Measurements from ENCODE around the gene PRMT7. TPM values are rescaled to one million over a fixed set of nuclear protein-coding genes. Genes with fewer than 3 reads are reported as not detected.
"Not testable (repeated sequence)": the region's sequence is repeated elsewhere in the genome, so short reads cannot be mapped to it uniquely, and the experiment has no call there.

PRMT7 gene
- total RNA-seq, 1 donor from 2014 or later, result 58.9 TPM

- intact Hi-C loops (cut with DNase I), result no loop called here
- DNase-seq (ENCODE audit: low spot score), result no peak
- no peak for ATAC-seq
Observed at GRCh38 chr16:68281368-68282063, 29.3 kb upstream of the PRMT7 start.

- intact Hi-C loops (cut with DNase I), result no loop called here
- ATAC-seq (no peak), DNase-seq (ENCODE audit: low spot score) (no peak)
Observed at GRCh38 chr16:68282064-68282452, 28.8 kb upstream of the PRMT7 start.

- intact Hi-C loops (cut with DNase I), result no loop called here
- ATAC-seq (no peak), DNase-seq (ENCODE audit: low spot score) (no peak)
Observed at GRCh38 chr16:68283346-68283745, 27.5 kb upstream of the PRMT7 start.

- intact Hi-C loops (cut with DNase I), result no loop called here
- ATAC-seq (peak; percentile 90), DNase-seq (ENCODE audit: low spot score) (no peak)
Observed at GRCh38 chr16:68283801-68284598, 26.8 kb upstream of the PRMT7 start.

DNA sequence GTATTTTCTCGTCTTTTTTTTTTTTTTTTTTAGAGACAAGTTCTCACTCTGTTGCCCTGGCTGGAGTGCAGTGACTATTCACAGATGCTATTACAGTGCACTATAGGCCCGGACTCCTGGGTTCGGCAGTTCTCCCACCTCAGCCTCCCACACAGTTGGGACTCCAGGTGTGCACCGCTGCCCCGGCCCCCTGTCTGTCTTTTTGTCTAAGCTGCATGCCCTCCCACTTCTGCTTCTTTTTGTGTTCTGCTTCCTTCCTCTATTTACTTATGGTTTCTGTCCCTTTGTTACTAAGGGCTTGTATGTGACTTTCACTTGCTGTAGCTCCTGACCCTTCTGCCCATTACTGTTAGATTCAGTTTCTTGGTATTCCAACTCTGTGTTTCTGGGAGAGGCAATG, 26.0 kb upstream of the PRMT7 start:
- intact Hi-C loops (cut with DNase I), result no loop called here
- no peak for DNase-seq (ENCODE audit: low spot score)
- no peak for ATAC-seq

GRCh38 chr16:68285683-68286082, 25.1 kb upstream of the PRMT7 start:
- intact Hi-C loops (cut with DNase I), result no loop called here
- no peak for DNase-seq (ENCODE audit: low spot score)
- no peak for ATAC-seq

- no peak for ATAC-seq
- no peak for DNase-seq (ENCODE audit: low spot score)
- intact Hi-C loops (cut with DNase I), result no loop called here
Observed at GRCh38 chr16:68286153-68287074, 24.4 kb upstream of the PRMT7 start.

- DNase-seq (ENCODE audit: low spot score), result peak; percentile 79
Observed at GRCh38 chr16:68287276-68288251, 23.3 kb upstream of the PRMT7 start.

DNA sequence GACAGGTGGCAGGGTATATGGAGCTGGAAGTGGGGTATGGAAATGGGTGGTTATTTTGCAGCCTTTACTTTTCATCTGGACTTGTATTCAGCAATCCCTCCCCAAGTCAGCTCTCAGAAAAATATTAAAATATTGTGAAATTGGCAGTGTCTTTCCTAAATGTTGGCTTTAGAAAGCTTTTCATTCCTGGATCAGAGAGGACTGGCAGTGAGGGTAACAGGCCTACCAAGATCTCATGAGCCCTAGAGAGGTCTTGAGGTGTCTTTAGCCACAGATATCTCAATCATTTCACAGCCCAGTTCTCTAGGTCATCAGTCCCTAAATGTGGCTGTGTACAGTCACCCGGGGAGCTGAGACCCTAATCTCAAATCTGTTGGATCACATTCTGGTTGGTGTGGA, 22.6 kb upstream of the PRMT7 start:
- no peak for DNase-seq (ENCODE audit: low spot score)
- ATAC-seq, result peak; percentile 51
- intact Hi-C loops (cut with DNase I), result no loop called here

More at GRCh38 chr16:68287276-68288251, 23.3 kb upstream of the PRMT7 start:
- ATAC-seq, result peak; percentile 82
- intact Hi-C loops (cut with DNase I), result no loop called here

GRCh38 chr16:68288796-68289195, 22.0 kb upstream of the PRMT7 start:
- intact Hi-C loops (cut with DNase I); ATAC-seq; DNase-seq (ENCODE audit: low spot score): not testable (repeated sequence)

GRCh38 chr16:68289202-68289601, 21.6 kb upstream of the PRMT7 start:
- DNase-seq (ENCODE audit: low spot score) (no peak), ATAC-seq (no peak)
- intact Hi-C loops (cut with DNase I), result no loop called here

DNA sequence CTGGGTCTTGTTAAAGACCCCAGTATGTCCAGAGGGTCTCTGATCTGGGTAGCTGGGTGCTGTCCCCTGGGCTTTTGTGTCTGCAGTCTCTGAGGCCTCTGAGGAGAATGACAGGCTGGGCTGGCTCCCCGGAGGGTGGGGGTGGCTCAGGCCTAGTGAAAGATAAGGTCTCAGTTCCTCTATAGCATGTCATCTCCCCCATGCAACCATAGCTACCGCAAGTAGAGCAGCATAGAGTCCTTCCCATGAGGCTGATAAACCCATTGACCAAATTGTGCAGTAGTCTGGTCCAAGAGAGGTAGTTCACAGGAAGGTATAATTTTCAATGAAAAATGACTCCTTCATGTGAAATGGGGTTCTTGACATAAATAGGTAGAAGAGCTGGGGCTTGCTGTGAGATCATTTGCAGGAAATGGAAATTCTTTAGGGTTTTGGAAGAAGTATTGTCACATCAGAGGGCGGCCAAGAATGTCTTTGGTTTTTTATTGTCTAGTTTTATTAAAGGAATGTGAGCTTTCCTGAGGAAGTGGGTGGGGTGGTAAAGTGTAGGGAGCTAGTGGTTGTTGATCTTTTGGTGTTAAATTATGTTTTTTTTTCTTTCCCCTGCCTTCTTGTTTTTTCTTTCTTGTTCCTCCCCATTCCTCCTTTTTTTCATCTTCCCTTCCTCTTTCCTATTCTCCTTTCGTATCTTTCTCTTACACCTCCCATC, 21.0 kb upstream of the PRMT7 start:
- intact Hi-C loops (cut with DNase I), result no loop called here
- DNase-seq (ENCODE audit: low spot score) (no peak), ATAC-seq (no peak)

DNA sequence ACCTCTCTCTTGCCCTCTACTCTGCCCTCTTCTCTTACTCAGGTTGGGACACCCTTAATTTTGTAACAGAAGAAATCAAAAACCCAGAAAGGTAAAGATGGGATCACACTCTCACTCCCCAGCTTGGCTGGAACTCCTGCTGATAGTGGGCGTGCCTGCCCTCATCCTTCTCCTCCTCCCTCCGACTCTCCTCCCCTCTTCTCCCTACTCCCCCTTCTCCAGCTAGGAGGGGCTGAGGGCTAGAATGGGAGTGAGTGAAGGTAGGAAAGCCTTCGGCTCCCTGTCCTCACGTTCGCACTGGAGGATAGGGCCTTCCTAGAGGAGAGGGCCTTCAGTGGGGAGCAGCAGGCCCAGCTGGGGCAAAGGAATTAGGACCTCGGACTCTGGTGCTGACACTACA, 20.4 kb upstream of the PRMT7 start:
- DNase-seq (ENCODE audit: low spot score) (no peak), ATAC-seq (no peak)
- intact Hi-C loops (cut with DNase I), result no loop called here

DNA sequence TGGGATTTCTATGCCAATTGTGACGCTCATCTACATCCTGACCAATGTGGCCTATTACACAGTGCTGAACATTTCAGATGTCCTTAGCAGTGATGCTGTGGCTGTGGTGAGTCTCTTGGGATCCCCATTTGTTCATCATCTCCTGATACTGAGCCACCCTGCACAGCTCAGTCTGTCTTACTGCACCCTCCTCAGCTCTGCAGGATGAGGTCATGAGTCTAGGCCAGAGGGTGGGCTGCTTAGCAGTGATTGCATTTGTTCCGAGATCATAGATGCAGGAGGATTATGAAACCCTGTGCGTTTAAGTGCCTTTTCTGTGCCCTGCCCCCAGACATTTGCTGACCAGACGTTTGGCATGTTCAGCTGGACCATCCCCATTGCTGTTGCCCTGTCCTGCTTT, 19.6 kb upstream of the PRMT7 start:
- ATAC-seq (no peak), DNase-seq (ENCODE audit: low spot score) (no peak)
- intact Hi-C loops (cut with DNase I), result no loop called here

DNA sequence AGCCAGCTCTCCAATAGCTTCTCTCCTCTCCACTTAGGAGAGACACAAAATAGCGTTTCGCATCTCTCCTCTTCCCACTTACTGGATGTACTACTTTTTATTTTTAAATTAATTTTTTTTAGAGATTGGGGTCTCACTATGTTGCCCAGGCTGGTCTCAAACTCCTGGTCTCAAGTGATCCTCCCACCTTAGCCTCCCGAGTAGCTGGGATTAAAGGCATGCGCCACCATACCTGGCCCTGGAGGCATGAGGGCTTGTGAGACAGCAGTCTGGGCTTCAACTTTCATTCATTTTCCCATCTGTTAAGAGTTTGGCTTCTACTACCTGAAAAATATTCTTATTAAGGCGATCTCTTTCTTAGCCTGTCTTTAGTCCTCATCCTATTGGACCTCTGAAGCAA, 18.4 kb upstream of the PRMT7 start:
- ATAC-seq (no peak), DNase-seq (ENCODE audit: low spot score) (no peak)
- intact Hi-C loops (cut with DNase I), result no loop called here

DNA sequence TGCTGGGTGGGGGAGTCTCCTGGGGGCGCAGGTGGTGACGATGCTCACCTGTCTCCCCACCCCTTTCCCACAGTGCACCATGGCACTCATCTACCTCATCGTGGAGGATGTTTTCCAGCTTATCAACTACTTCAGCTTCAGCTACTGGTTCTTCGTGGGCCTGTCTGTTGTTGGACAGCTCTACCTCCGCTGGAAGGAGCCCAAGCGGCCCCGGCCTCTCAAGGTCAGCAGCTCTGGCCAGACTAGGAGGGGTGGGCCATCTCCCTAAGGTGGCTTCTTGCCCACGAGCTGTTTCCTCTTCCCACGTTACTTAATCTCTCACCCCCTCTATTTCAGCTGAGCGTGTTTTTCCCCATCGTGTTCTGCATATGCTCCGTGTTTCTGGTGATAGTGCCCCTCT, 14.5 kb upstream of the PRMT7 start:
- ATAC-seq, result no peak
- DNase-seq (ENCODE audit: low spot score), result no peak
- intact Hi-C loops (cut with DNase I), result no loop called here

DNA sequence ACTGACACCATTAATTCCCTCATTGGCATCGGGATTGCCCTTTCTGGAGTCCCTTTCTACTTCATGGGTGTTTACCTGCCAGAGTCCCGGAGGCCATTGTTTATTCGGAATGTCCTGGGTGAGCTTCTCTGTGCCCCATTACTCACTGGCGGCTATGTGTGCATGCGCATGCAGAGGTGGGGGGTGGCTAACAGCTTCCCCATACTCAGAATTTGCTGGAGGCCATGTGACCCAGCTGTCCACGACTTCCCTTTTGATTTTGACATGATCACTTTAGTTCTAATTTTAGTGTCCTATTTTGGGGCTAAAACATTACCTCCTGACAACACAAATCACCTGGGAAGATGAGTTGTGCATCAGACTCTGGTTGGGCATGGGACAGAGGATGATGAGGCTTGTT, 14.1 kb upstream of the PRMT7 start:
- DNase-seq (ENCODE audit: low spot score) (no peak), ATAC-seq (no peak)
- intact Hi-C loops (cut with DNase I), result no loop called here

- no peak for DNase-seq (ENCODE audit: low spot score)
- intact Hi-C loops (cut with DNase I), result no loop called here
- no peak for ATAC-seq
Observed at GRCh38 chr16:68297908-68298307, 12.9 kb upstream of the PRMT7 start.

All from sciatic nerve (tissue), 2 donors.